Mammary epithelial cell (primary cell): ENCODE measurements around the gene GADL1.

Experiments used
- CTCF ChIP-seq, 2 donors: IDR thresholded peaks in 1 of 2; conservative IDR thresholded peaks in 1 of 2; 2 replicates each; pipeline ENCODE4 v1.5.1; 2011 to 2012; ENCODE audit warnings: inconsistent platforms in 2 of 2, low read length in 2 of 2, mild to moderate bottlenecking in 2 of 2, control low read depth in 1 of 2, low read depth in 1 of 2; ENCODE audit not compliant: insufficient read depth in 1 of 2; ENCODE audit errors: extremely low read depth in 1 of 2
- EZH2 ChIP-seq: IDR thresholded peaks from 2 replicates; pipeline ENCODE4 v1.6.1; 2012; ENCODE audit warnings: low read length, inconsistent platforms, borderline replicate concordance

GRCh38 chr3:30764891-30765290 is 129.6 kb downstream of the GADL1 start:
- no peak for TF ChIP-seq CTCF (conservative IDR thresholded peaks at IDR 0.05 in 1 of 2, IDR thresholded peaks at IDR 0.05 in 1 of 2; ENCODE audit: extremely low read depth in 1 of 2, insufficient read depth in 1 of 2, low read depth in 1 of 2, low read length in 2 of 2)
- no peak for TF ChIP-seq EZH2
